GM18508 (cell line): ENCODE data around the gene DUSP10.
A peak's percentile ranks its signal among the peaks of the same experiment; 100 is the strongest.

Experiments
- ATAC-seq: cut with Tn5 transposase; IDR thresholded peaks from one replicate; pipeline ENCODE4 v1.9.1; 2021; ENCODE audit warnings: moderate number of reproducible peaks; ENCODE audit not compliant: insufficient read depth, unreplicated experiment

DUSP10 gene

GRCh38 chr1:221735999-221736398 is 5.9 kb downstream of the DUSP10 start:
- ATAC-seq: no peak

- ATAC-seq: no peak
Measured at GRCh38 chr1:221734187-221734586, 7.7 kb downstream of the DUSP10 start.

- ATAC-seq: no peak
Measured at GRCh38 chr1:221732052-221732451, 9.8 kb downstream of the DUSP10 start.

GRCh38 chr1:221729771-221730330 is 12.0 kb downstream of the DUSP10 start:
- no peak for ATAC-seq

GRCh38 chr1:221728037-221728505 is 13.8 kb downstream of the DUSP10 start:
- ATAC-seq: no peak

- ATAC-seq: no peak
Measured at GRCh38 chr1:221727146-221728036, 14.5 kb downstream of the DUSP10 start.

GRCh38 chr1:221725735-221726672 is 15.9 kb downstream of the DUSP10 start:
- peak; percentile 66 for ATAC-seq

- no peak for ATAC-seq
Measured at GRCh38 chr1:221724931-221725605, 16.8 kb downstream of the DUSP10 start.

GRCh38 chr1:221723848-221724236 is 18.0 kb downstream of the DUSP10 start:
- no peak for ATAC-seq

GRCh38 chr1:221723018-221723847 is 18.7 kb downstream of the DUSP10 start:
- ATAC-seq: no peak

- ATAC-seq: no peak
Measured at GRCh38 chr1:221722254-221723017, 19.5 kb downstream of the DUSP10 start.

- no peak for ATAC-seq
Measured at GRCh38 chr1:221720545-221720944, 21.3 kb downstream of the DUSP10 start.

GRCh38 chr1:221719987-221720386 is 21.9 kb downstream of the DUSP10 start:
- ATAC-seq: no peak

GRCh38 chr1:221719278-221719597 is 22.7 kb downstream of the DUSP10 start:
- no peak for ATAC-seq

GRCh38 chr1:221718381-221719277 is 23.3 kb downstream of the DUSP10 start:
- ATAC-seq: no peak

- ATAC-seq: no peak
Measured at GRCh38 chr1:221717485-221717853, 24.4 kb downstream of the DUSP10 start.

- ATAC-seq: no peak
Measured at GRCh38 chr1:221716713-221717484, 25.0 kb downstream of the DUSP10 start.
